ENCODE measurements around the gene CCDC102A.

DNA sequence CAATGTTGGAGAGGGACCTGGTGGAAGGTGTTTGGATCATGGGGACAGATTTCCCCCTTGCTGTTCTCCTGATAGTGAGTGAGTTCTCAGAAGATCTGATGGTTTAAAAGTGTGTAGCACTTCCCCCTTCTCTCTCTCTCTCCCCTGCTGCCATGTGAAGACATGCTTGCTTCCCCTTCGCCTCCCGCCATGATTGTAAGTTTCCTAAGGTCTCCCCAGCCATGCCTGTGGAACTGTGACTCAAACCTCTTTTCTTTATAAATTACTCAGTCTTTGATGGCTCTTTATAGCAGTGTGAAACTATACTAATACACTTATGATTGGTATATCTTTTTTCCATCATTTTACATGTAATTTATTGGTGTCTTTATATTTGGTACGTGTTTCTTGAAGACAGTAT, 19.5 kb upstream of the CCDC102A start:
- TF ChIP-seq POLR2A (IDR thresholded peaks at IDR 0.05) = no peak
- TF ChIP-seq, protein P1, sequence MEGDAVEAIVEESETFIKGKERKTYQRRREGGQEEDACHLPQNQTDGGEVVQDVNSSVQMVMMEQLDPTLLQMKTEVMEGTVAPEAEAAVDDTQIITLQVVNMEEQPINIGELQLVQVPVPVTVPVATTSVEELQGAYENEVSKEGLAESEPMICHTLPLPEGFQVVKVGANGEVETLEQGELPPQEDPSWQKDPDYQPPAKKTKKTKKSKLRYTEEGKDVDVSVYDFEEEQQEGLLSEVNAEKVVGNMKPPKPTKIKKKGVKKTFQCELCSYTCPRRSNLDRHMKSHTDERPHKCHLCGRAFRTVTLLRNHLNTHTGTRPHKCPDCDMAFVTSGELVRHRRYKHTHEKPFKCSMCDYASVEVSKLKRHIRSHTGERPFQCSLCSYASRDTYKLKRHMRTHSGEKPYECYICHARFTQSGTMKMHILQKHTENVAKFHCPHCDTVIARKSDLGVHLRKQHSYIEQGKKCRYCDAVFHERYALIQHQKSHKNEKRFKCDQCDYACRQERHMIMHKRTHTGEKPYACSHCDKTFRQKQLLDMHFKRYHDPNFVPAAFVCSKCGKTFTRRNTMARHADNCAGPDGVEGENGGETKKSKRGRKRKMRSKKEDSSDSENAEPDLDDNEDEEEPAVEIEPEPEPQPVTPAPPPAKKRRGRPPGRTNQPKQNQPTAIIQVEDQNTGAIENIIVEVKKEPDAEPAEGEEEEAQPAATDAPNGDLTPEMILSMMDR (IDR thresholded peaks at IDR 0.05) = no peak

Data from body of pancreas (tissue), 4 donors.